Measurements from ENCODE around the gene DLEC1.
"Not testable (repeated sequence)": the region's sequence is repeated elsewhere in the genome, so short reads cannot be mapped to it uniquely, and the experiment has no call there.

GRCh38 chr3:38082296-38082695 lies 43.3 kb downstream of the DLEC1 start:
- not testable (repeated sequence) for TF ChIP-seq CTCF (IDR thresholded peaks at IDR 0.05 in 2 of 3, conservative IDR thresholded peaks at IDR 0.05 in 1 of 3; ENCODE audit: insufficient read depth in 2 of 3, low read depth in 1 of 3, low read length in 3 of 3); KLF1 (tag; IDR thresholded peaks at IDR 0.05); JUND (IDR thresholded peaks at IDR 0.05; ENCODE audit: borderline replicate concordance, low read depth, low read length); JUND (tag; IDR thresholded peaks at IDR 0.05; ENCODE audit: borderline replicate concordance, low read depth, low read length); USF2 (CRISPR knock-in tag; IDR thresholded peaks at IDR 0.05); EGR1 (conservative IDR thresholded peaks at IDR 0.05); ZNF274 (IDR thresholded peaks at IDR 0.05; ENCODE audit: borderline replicate concordance, low read depth, low read length); RREB1 (CRISPR knock-in tag; IDR thresholded peaks at IDR 0.05); ZNF24 (IDR thresholded peaks at IDR 0.05); ZNF324 (CRISPR knock-in tag; IDR thresholded peaks at IDR 0.05); ZNF165 (CRISPR knock-in tag; IDR thresholded peaks at IDR 0.05; ENCODE audit: borderline replicate concordance); EP300 (IDR thresholded peaks at IDR 0.05; ENCODE audit: low read length)
